NCI-H524 treated with DMSO at 0.1 percent for 48 hours (cell line): ENCODE results near the gene ART3.
A peak's percentile ranks its signal among the peaks of the same experiment; 100 is the strongest.
"Not testable (repeated sequence)": the region's sequence is repeated elsewhere in the genome, so short reads cannot be mapped to it uniquely, and the experiment has no call there.

Experiments
- DNase-seq: peaks from one replicate; lab custom pipeline; 2025; lab: John Stamatoyannopoulos, UW

Gene ART3, protein sequence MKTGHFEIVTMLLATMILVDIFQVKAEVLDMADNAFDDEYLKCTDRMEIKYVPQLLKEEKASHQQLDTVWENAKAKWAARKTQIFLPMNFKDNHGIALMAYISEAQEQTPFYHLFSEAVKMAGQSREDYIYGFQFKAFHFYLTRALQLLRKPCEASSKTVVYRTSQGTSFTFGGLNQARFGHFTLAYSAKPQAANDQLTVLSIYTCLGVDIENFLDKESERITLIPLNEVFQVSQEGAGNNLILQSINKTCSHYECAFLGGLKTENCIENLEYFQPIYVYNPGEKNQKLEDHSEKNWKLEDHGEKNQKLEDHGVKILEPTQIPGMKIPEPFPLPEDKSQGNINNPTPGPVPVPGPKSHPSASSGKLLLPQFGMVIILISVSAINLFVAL

DNA sequence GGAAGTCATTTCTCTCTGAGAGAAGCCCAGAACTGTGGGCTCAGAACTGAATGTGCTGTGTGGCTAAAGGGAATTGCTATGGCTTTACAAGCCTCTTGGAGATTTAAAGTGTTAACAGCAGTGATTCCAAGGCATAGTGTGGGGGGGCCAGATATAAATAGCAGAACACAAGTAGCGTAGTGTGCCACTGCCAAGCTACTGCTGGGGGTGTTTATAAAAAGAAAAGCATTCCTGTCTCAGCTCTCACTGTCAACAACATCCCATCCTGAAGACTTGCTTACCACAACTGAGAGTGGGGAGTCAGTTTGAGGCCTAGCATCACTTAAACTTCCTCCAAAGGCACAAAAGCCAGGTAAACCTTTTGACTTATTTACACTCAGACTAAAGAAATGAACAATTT, at the start of gene ART3:
Gene ART3, plus strand, starts transcription at position 242 of the 400 bp plus-strand sequence. CDS start 1,181 bp downstream, outside the sequence.
- DNase-seq, result no peak

- DNase-seq, result no peak
These were observed 46.2 kb upstream of the ART3 start for GRCh38 chr4:76028350-76028765.

GRCh38 chr4:76029300-76029699, 45.2 kb upstream of the ART3 start:
- DNase-seq, result no peak

DNA sequence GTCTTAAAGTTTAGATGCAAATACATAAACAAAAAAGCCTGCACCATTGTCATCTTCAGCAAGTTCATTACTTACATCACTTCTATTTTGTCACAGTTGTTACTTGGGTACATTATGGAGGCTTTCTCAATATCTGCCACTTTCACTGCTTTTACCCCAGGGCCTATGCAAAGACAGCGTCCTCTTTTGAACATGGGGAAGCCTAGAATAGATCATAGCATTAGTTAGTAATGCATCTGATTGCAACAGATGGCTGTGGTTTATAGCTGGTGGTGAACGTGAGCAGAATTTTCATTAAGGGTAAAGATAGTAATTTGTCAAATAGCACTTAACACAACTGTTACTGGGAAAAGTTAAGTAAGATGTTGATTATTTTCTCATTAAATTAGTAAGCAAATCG, 39.4 kb upstream of the ART3 start:
- DNase-seq, result peak; percentile 62

GRCh38 chr4:76035799-76036380, 38.6 kb upstream of the ART3 start, which contains the start of gene CXCL11:
Gene CXCL11 (minus strand): TSS chr4:76036070. CDS start chr4:76035987, 83 bp downstream.
- DNase-seq, result no peak

DNA sequence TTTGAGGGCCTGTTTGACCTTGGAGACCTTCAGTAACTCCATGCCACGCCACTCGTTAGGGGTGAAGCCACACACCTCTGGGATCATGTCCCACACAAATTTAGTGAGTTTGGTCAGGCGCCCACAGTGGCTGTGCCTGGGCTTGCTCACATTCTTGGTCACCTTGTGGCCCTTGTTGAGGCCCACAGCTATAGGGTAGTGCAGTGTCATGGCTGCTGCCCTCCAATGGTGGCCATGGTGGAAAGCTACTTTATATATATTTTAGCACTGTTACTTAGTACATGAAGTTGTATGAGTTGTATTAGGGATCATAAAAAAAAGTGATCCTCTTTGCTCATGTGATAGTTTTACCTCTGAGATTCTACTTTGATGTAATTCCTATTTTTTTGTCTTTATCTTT, 37.7 kb upstream of the ART3 start:
- no peak for DNase-seq

DNA sequence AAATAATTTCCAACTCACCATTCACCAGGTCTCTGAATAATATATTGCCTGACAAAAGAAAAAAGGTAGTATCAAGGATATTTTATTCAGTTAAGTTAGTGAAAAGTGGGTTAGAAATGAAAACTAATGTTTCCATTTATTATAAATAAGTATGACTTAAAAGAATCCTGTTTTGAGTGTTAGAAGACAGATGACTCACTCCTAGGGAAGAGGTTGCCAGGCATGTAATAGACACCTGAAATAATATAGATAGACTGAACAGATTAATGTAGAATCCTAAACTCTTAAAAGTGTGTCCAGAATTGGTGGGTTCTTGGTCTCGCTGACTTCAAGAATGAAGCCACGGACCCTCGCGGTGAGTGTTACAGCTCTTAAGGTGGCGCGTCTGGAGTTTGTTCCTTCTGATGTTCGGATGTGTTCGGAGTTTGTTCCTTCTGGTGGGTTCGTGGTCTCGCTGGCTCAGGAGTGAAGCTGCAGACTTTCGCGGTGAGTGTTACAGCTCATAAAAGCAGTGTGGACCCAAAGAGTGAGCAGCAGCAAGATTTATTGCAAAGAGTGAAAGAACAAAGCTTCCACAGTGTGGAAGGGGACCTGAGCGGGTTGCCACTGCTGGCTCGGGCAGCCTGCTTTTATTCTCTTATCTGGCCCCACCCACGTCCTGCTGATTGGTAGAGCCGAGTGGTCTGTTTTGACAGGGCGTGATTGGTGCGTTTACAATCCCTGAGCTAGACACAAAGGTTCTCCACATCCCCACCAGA, 32.1 kb upstream of the ART3 start:
- not testable (repeated sequence) for DNase-seq

DNA sequence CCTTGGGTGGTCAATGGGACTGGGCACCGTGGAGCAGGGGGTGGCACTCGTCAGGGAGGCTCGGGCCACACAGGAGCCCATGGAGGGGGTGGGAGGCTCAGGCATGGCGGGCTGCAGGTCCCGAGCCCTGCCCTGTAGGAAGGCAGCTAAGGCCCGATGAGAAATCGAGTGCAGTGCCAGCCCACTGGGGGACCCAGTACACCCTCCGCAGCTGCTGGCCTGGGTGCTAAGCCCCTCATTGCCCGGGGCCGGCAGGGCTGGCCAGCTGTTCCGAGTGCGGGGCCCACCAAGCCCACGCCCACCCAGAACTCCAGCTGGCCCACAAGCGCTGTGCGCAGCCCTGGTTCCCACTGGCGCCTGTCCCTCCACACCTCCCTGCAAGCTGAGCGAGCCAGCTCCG, 31.2 kb upstream of the ART3 start:
- DNase-seq, result not testable (repeated sequence)

DNA sequence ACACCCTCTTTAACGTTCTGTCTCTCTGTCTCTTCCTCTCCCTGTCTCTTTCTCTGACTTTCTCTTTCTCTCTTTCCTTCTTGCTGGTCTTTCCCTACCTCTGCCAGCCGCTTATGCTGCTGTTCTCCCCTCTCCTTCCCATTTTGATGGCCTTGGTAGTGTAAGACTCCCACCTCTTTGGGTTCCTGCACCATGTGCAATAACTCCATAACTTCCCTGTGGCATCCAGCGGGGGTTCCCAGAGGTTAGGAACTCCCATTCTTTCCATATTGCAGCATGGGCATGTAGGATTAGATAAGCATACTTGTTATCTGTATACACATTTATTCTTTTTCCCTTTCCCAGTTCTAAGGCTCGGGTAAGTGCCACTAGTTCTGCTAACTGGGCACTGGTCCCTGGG, 29.8 kb upstream of the ART3 start:
- DNase-seq, result not testable (repeated sequence)

DNA sequence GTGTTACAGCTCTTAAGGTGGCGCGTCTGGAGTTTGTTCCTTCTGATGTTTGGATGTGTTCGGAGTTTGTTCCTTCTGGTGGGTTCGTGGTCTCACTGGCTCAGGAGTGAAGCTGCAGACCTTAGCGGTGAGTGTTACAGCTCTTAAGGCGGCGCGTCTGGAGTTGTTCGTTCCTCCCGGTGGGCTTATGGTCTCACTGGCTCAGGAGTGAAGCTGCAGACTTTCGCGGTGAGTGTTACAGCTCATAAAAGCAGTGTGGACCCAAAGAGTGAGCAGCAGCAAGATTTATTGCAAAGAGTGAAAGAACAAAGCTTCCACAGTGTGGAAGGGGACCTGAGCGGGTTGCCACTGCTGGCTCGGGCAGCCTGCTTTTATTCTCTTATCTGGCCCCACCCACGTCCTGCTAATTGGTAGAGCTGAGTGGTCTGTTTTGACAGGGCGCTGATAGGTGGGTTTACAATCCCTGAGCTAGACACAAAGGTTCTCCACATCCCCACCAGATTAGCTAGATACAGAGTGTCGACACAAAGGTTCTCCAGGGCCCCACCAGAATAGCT, 24.6 kb upstream of the ART3 start:
- not testable (repeated sequence) for DNase-seq

DNA sequence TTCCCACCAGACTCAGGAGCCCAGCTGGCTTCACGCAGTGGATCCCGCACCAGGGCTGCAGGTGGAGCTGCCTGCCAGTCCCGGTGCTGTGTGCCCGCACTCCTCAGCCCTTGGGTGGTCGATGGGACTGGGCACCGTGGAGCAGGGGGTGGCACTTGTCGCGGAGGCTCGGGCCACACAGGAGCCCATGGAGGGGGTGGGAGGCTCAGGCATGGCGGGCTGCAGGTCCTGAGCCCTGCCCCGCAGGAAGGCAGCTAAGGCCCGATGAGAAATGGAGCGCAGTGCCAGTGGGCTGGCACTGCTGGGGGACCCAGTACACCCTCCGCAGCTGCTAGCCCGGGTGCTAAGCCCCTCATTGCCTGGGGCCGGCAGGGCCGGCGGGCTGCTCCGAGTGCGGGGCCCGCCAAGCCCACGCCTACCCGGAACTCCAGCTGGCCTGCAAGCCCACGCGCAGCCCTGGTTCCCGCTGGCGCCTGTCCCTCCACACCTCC, 23.9 kb upstream of the ART3 start:
- DNase-seq, result not testable (repeated sequence)

DNA sequence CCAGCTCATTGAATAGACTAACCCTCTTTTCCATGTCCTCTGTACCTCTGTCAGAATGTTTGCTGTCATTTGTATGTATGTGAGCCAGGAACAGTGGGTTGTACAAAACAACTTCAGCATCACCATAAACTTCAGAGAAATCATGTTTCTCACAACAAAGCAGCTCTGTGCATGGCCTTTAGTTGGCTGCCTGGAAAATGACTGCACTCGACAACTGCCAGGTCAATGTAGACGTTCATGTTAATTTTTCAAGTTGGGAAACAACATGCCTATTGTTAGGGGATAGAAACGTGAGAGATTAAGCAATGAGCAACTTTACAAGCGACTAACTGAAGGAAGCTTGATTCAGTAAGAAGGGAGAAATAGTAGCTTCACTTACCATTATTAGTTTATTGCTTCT, 20.8 kb upstream of the ART3 start:
- no peak for DNase-seq

DNA sequence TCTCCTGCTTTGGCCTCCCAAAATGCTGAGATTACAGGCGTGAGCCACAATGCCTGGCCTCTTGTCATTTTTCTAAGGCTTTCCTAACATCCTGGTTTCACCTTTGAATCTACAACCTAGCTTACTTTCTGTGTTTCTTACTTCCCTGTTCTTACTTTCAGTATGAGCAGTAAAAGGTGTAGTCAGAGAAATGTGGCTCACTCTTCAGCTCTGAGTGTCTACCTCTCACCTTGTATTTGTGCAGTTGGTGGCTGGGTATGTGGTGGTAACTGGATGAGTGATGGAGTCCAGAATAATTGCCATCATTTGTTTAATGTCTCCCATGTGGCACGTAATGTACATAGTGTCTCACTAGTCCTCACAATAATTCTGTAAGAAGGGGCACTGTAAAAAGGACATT, 19.5 kb upstream of the ART3 start:
- DNase-seq, result no peak

DNA sequence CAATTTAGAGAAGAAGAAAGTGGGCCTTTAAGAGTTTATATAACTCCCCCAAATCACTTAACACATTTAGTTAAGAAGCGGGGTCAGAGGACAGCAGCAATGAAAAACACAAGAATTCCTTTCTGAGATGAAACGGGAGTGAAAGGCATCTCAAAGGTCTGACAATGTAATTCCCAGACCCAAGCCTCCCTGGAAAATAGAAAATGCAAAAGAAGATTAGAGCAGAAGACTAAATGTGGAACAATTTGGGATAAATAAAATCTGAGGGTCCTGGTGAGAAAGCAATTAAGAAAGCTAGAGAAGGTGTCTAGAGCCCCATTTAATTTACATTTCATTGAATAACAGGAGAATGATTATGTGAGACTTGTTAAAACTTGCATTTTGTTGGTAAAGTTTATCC, 19.1 kb upstream of the ART3 start:
- DNase-seq, result no peak

- DNase-seq, result no peak
These were observed 16.2 kb upstream of the ART3 start for GRCh38 chr4:76058302-76058701.

DNA sequence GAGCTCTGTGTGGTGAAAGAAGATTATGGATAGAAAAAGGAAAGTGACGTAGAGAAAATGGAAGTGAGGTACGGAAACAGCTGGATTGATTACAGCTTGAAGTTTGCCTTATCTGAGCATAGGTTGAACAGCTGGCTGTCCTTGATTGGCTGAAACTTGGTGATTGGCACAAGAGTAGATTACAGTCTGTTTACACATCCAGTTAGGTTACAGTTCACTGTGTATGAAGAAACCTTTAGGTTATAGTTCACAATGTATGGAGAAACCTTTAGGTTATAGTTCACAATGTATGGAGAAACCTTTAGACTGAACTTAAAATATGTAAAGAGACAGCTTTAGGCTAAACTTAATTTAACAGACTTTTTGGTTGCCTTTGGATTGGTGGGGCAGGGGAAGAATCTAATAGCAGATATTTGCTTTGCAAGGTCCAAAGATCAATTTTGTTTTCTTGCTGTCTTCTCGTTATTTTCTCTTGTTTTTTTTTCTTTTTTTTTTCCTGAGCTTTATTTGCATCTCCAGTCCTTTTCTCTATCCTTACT, 15.6 kb upstream of the ART3 start:
- no peak for DNase-seq

DNA sequence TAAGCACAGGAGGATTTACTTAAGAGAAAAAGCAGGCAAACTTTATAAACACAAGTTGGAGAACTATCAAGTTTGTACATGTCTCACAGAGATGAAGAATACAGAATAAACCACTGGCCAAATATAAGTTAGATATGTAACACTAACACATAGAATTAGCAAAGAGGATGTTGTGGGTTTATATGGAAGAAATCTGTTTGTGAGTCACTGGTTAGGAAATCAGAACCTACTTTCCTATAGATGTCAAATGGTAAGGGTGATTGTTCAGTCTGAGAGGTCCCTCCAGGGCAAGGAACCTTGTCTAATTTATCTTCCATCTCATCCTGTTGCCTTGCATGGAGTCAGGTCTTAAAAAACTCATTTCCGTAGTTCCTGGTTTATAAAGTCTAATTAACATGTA, 14.8 kb upstream of the ART3 start:
- no peak for DNase-seq

GRCh38 chr4:76060506-76060905, 14.0 kb upstream of the ART3 start:
- DNase-seq, result no peak

GRCh38 chr4:76061421-76061820, 13.1 kb upstream of the ART3 start:
- DNase-seq, result no peak

DNA sequence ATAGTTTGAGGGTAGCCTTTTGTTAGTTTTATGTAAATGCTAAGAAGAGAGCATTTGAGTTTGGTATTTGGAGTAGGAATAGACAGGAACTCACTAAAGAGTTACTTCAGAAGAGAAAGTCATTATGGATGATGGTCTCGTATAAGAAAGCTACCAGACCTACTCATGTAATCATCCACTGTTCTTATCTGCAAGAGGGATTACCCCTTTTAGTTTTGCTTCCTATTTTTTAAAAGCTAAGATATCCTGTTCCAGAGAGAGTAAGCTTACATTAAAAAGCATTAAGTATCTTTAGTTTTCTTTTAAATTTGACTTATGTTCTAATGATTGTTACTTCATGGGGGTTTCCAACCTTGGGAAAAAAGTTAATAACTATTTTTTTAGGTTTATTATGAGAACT, 12.5 kb upstream of the ART3 start:
- no peak for DNase-seq

DNA sequence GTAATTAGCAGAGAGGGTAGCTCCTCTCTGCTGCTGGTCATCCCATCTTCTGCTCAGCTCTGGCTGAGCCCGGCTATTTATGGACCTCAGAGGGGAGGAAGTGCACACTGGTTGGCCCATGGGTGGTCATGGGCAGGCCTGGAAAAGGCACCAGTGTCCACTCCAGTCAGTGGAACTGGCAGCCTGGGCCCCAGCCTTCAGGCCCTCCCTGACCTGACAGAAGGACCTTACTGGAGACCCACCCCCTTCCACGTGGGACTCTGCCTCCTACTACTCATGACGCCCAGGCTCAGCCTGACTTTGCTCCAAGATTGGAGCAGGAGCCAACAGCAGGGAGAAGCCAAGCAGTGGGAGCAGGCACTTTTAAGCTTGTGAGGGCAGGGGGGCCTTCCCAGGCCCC, 8.0 kb upstream of the ART3 start:
- no peak for DNase-seq

DNA sequence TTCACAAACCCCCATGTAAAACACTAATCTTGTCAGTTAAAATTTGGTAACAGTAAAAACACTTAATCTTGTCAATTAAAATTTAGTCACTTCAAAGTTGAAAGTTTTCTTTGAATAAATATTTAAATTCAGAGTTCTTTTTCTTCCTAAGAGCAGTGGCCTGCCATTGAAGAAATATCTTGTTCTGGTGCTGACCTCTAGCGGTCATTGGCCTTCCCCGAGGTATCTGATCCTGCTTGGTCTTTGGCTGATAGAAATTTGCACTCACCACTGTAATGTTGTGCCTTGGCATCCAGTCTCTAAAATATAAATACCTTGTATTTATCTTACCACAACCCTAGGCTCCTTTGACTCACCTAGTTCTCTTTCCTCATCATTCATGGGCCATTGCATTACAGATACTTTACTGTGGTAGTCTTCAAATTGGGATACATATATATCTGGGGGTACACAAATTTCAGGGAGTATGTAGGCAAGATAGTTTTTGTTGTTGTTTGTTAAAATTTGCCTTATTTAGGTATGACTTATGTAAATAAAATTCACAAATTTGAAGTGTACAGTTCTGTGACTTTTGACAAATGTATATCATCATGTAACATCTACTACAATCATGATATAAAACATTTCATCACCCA, 6.7 kb upstream of the ART3 start:
- DNase-seq, result no peak
